ENCODE data around the gene GNG11.

GNG11 gene

GRCh38 chr7:93921607-93922566, at the start of gene GNG11:
GNG11 (plus strand) TSS chr7:93921735; CDS start chr7:93922138, 403 bp downstream.
- in situ Hi-C loops (cut with HindIII; ENCODE audit: low pct_ligation_motif_present, low pct_unique_long_range_greater_than_20kb, low sequenced_read_pairs) = no loop called here
- peak; percentile 82 for DNase-seq

DNA sequence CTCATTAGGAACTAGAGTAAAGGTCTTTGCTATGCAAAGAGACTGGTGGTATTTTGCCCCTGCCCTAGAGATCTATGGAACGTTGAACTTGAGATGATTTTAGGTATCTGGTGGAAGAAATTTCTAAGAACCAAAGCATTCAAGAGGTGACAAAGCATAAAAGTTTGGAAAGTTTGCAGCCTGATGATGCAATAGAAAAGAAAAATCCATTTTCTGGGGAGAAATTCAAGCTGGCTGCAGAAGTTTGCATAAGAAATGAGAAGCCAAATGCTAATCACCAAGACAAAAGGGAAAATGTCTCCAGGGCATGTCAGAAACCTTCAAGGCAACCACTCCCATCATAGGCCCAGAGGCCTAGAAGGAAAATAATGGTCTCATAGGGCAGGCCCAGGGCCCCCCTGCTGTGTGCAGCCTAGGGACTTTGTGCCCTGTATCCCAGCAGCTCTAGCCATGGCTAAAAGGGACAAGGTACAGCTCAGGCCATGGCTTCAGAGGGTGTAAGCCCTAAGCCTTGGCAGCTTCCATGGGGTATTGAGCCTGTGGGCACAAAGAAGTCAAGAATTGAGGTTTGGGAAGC, 47.4 kb upstream of the GNG11 start:
- in situ Hi-C loops (cut with HindIII; ENCODE audit: low pct_ligation_motif_present, low pct_unique_long_range_greater_than_20kb, low sequenced_read_pairs) = no loop called here
- no peak for DNase-seq

DNA sequence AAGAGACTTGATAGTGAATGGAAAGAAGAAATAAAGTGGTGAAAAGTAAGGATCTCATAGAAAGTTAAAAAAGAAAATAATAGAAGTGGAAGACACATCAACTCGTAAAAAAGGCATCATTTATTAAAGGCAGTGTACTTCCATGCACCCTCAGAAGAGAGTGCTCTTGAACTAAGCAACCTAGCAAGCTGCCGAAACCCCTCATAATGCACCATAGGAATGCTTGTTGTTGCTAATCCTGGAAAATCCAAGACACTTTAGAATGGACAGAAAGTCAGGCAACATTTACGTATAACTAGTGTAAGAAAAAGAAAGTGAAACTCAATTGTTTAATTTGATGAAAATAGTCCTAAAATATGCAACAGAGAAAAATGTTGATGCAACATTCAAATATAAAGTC, 43.8 kb upstream of the GNG11 start:
- in situ Hi-C loops (cut with HindIII; ENCODE audit: low pct_ligation_motif_present, low pct_unique_long_range_greater_than_20kb, low sequenced_read_pairs) = loop anchor here (25.0 kb wide), 1 partner anchor 165 kb away; no protein-coding TSS in a partner anchor
- no peak for DNase-seq

- in situ Hi-C loops (cut with HindIII; ENCODE audit: low pct_ligation_motif_present, low pct_unique_long_range_greater_than_20kb, low sequenced_read_pairs) = loop anchor here (25.0 kb wide), 1 partner anchor 167 kb away; no protein-coding TSS in a partner anchor
- DNase-seq = no peak
Measured at GRCh38 chr7:93879356-93879755, 42.2 kb upstream of the GNG11 start.

GRCh38 chr7:93882468-93882867, 39.1 kb upstream of the GNG11 start:
- no peak for DNase-seq
- in situ Hi-C loops (cut with HindIII; ENCODE audit: low pct_ligation_motif_present, low pct_unique_long_range_greater_than_20kb, low sequenced_read_pairs) = loop anchor here (25.0 kb wide), 1 partner anchor 170 kb away; no protein-coding TSS in a partner anchor

- DNase-seq = no peak
- in situ Hi-C loops (cut with HindIII; ENCODE audit: low pct_ligation_motif_present, low pct_unique_long_range_greater_than_20kb, low sequenced_read_pairs) = loop anchor here (25.0 kb wide), 1 partner anchor 171 kb away; no protein-coding TSS in a partner anchor
Measured at GRCh38 chr7:93883078-93883916, 38.2 kb upstream of the GNG11 start.

GRCh38 chr7:93883917-93884345, 37.6 kb upstream of the GNG11 start:
- no peak for DNase-seq
- in situ Hi-C loops (cut with HindIII; ENCODE audit: low pct_ligation_motif_present, low pct_unique_long_range_greater_than_20kb, low sequenced_read_pairs) = loop anchor here (25.0 kb wide), 1 partner anchor 172 kb away; no protein-coding TSS in a partner anchor

- in situ Hi-C loops (cut with HindIII; ENCODE audit: low pct_ligation_motif_present, low pct_unique_long_range_greater_than_20kb, low sequenced_read_pairs) = loop anchor here (25.0 kb wide), 1 partner anchor 172 kb away; no protein-coding TSS in a partner anchor
- no peak for DNase-seq
Measured at GRCh38 chr7:93884541-93884940, 37.0 kb upstream of the GNG11 start.

DNA sequence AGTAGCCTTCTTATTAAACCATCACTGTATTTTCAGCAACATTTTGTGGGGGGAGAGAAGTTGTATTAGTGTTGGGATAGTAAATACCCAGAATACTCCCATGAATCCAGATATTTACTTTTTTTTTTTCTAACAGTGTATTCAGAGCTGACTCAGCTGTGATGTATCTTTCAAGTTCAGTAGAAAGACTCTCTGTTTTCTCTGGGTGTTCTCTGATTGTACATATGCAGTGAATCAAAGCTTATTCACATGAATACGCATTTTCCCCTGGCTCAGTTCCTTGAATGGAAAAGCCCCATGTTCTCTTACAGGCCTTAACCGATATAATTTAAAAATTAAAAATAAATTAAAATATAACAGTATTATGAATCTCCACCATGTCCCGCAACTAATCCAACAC, 32.3 kb upstream of the GNG11 start:
- in situ Hi-C loops (cut with HindIII; ENCODE audit: low pct_ligation_motif_present, low pct_unique_long_range_greater_than_20kb, low sequenced_read_pairs) = loop anchor here (25.0 kb wide), 1 partner anchor 177 kb away; no protein-coding TSS in a partner anchor
- DNase-seq = peak; percentile 62

- in situ Hi-C loops (cut with HindIII; ENCODE audit: low pct_ligation_motif_present, low pct_unique_long_range_greater_than_20kb, low sequenced_read_pairs) = loop anchor here (25.0 kb wide), 1 partner anchor 178 kb away; no protein-coding TSS in a partner anchor
Measured at GRCh38 chr7:93890041-93890463, 31.5 kb upstream of the GNG11 start.

DNA sequence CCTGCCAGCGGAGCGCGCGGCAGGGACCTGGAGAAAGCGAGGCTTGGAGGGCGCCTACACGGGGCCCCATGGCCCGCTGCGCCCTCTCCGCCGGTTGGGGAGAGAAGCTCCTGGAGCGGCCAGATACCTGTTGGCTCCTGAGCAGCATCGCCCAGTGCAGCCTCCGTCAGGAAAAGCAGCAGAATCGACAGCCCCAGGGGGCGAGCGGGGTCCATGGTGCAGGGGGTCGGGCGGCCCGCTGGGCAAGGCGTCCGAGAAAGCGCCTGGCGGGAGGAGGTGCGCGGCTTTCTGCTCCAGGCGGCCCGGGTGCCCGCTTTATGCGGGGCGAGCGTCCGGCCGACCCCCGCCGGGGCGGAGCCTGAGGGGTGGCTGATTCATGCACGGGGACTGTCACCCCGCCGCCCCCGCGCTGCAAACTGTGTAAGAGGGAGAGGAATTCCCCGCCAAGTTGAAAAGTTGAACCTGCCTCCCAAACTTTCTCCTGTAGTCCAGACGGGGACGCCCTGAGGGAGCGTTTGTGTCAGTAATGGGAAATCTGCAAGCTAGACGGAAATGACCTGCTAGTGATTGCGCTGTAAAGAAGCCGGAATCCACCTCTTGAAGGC, 31.0 kb upstream of the GNG11 start, which contains the start of gene TFPI2:
TFPI2 (minus strand) TSS at position 290 of the 605 bp plus-strand sequence; CDS start at position 215, 75 bp downstream.
- peak; percentile 97 for DNase-seq
- in situ Hi-C loops (cut with HindIII; ENCODE audit: low pct_ligation_motif_present, low pct_unique_long_range_greater_than_20kb, low sequenced_read_pairs) = loop anchor here (25.0 kb wide), 1 partner anchor 178 kb away; no protein-coding TSS in a partner anchor

More at GRCh38 chr7:93890041-93890463, 31.5 kb upstream of the GNG11 start:
- peak; percentile 82 for DNase-seq

- in situ Hi-C loops (cut with HindIII; ENCODE audit: low pct_ligation_motif_present, low pct_unique_long_range_greater_than_20kb, low sequenced_read_pairs) = loop anchor here (25.0 kb wide), 1 partner anchor 182 kb away; no protein-coding TSS in a partner anchor
- DNase-seq = no peak
Measured at GRCh38 chr7:93894426-93894825, 27.1 kb upstream of the GNG11 start.

DNA sequence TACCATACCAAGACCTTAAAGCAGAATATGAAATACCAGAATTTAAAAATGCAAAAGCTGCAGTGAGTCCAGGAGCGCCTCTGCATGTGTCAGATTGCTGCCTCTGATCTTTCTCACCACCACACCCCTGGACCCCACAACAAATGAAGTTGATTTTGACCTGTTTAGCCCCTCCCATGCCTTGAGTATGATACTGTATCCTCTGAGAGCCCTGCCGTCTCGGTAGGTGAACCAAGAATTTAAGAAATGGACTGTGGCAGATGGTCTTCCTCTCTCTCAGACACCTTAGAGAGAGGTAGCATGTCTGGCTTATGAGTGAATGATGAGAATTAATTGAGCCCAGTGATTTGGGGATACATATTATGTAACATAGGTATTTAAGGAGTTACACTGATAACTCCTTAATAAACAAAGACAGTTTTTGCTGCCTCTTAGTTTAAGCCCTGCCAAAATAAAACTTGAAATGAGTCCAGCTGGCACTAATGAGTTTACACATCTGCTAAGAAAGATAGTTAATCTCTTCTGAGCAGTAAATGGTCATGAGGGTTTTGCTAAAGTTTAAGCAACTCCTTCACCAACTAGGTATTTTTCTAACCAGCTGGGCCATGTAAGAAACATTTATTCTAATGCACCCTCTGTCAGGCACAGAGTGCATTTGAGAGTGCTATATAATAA, 26.4 kb upstream of the GNG11 start:
- in situ Hi-C loops (cut with HindIII; ENCODE audit: low pct_ligation_motif_present, low pct_unique_long_range_greater_than_20kb, low sequenced_read_pairs) = loop anchor here (25.0 kb wide), 1 partner anchor 183 kb away; no protein-coding TSS in a partner anchor
- no peak for DNase-seq

DNA sequence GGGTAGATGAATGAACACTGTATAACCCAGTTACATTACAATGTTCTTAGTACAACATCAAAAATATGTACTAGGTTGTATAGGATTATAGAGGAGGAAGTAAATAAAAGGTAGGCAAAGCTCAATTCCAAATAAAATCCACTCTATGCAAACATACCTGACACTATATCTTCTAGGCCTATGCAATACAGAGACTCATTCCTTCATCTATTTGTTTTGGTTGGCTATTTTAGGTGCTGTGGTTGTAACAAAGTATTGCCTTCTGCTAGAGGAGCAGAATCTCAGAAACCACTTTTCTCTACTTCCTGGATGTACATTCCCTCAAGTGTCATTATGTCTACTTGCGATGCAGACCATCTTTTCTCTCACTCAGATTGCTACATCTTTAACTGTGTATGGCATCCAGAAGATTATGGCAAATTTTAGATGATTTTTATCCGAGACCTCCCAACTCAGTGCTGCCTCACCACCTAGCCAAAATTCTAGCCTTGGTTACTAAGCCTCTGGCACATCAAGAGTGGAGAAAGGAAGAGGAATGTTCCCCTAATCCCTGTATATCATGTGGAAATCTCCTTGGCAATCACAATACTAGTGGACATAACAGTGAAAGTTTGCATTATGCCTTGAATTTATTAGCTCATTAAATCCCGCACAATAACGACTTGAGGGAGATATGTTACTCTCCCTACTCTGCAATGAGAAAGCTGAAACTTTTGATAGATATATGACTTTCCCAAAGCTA, 25.5 kb upstream of the GNG11 start:
- DNase-seq = no peak
- in situ Hi-C loops (cut with HindIII; ENCODE audit: low pct_ligation_motif_present, low pct_unique_long_range_greater_than_20kb, low sequenced_read_pairs) = loop anchor here (25.0 kb wide), 1 partner anchor 184 kb away; no protein-coding TSS in a partner anchor

GRCh38 chr7:93897680-93898079, 23.9 kb upstream of the GNG11 start:
- DNase-seq = no peak
- in situ Hi-C loops (cut with HindIII; ENCODE audit: low pct_ligation_motif_present, low pct_unique_long_range_greater_than_20kb, low sequenced_read_pairs) = loop anchor here (25.0 kb wide), 1 partner anchor 185 kb away; no protein-coding TSS in a partner anchor

DNA sequence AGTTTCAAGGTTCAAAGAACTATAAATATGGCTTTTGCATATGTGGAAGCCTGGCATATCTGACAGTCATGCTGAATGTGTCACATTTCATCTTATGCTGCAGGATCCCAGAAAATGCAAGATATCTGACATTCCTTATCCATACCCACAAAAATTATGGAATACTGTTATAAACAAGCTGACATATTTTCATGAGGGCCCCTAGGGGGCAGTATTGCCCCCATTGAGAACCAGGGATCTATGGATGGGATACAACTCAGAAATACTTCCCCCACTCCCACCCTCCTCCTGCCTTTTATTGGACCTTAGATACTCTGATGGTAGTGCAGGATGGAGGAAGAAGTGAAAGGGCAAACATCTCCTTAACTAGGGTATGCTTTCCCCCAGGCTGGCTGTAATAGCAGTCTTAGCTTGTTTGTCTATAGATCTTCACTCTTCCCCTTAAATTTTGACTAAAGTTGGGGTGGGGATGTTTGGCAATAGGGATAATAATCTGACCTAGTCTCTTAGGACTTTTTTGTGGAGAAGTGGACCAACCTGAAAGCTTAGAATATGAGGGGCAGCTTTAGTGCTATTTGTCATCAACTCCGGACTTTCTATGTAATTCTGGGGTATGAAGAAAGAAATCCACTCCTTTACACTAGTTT, 18.6 kb upstream of the GNG11 start:
- in situ Hi-C loops (cut with HindIII; ENCODE audit: low pct_ligation_motif_present, low pct_unique_long_range_greater_than_20kb, low sequenced_read_pairs) = no loop called here
- peak; percentile 70 for DNase-seq
